ENCODE measurements around the gene NRIP1. TPM values are rescaled to one million over a fixed set of nuclear protein-coding genes. Genes with fewer than 3 reads are reported as not detected.

NRIP1 gene
- total RNA-seq, 4 donors from 2014 or later, result 37.2 to 86.3 (median 60.7) TPM

DNA sequence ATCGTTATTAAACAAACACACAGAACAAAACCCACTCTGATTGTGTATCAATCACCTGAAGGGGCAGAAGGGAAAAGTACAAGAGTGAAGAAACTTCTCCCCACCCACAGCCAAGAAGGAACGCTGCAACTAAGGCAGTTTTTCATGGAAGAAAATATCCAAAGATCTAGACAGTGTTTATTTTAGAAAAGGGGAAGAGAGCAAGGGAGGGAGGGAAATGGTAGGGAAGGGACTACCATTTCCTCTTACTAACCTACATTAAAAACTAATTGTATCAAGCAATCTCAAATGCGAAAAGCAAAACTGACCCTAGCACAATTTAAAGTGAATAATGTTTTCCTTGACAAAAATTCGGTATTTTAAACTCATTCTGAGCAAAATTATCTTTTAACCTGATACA lies 3.5 kb downstream of the NRIP1 start:
- DNase-seq (ENCODE audit: low spot score), result no peak
- no peak for ATAC-seq (ENCODE audit: low FRiP score)
- TF ChIP-seq, protein P1, sequence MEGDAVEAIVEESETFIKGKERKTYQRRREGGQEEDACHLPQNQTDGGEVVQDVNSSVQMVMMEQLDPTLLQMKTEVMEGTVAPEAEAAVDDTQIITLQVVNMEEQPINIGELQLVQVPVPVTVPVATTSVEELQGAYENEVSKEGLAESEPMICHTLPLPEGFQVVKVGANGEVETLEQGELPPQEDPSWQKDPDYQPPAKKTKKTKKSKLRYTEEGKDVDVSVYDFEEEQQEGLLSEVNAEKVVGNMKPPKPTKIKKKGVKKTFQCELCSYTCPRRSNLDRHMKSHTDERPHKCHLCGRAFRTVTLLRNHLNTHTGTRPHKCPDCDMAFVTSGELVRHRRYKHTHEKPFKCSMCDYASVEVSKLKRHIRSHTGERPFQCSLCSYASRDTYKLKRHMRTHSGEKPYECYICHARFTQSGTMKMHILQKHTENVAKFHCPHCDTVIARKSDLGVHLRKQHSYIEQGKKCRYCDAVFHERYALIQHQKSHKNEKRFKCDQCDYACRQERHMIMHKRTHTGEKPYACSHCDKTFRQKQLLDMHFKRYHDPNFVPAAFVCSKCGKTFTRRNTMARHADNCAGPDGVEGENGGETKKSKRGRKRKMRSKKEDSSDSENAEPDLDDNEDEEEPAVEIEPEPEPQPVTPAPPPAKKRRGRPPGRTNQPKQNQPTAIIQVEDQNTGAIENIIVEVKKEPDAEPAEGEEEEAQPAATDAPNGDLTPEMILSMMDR (IDR thresholded peaks at IDR 0.05), result no peak

DNA sequence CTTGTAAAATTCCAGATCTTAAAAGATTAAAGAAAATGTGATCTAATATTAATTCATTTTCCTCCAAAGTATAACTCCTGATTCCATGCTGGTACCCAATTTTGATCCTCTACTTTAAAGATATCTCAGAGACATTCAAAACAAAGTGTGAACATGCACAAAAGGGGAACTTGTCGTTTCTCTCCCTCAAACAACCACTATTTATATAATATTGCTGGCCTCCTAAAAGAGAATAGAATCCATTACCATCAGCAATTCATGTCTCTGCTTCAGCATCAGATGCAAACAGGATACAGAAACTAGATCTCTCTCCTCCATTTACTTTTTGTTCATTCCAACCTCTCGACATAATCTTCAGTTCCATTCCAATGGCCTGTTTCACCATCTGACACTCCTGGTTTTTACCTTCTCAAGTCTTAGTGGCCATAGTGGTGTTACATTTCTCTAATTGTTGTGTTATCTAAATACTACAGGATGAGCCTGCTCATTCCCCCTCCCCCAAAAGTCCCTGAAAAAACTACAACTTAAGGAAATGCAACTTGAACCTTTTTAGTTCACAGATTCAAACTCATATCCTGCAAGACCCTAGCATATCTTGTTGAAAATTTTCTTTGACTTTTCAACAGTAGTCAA lies 4.1 kb downstream of the NRIP1 start:
- DNase-seq (ENCODE audit: low spot score) (no peak), ATAC-seq (ENCODE audit: low FRiP score) (no peak)
- TF ChIP-seq, protein P1 (IDR thresholded peaks at IDR 0.05), result no peak

DNA sequence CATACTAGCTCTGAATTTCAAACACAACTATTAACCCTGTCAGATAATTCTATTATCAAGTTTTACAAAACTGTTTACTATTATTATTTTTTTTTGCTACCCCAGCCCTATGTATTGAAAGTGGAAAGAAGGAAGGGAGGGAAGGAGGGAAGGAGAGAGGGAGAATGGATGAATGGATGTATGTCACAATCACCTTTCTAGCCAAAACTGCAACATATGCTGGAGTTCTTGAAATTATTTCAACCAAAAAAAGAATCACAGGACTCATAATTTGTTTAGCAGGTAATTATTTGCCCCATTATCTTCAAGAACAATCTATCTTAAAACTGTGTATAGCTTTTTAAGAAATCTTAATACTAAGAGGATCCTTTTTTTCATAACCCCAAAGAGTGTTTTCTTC lies 5.4 kb downstream of the NRIP1 start:
- ATAC-seq (ENCODE audit: low FRiP score) (no peak), DNase-seq (ENCODE audit: low spot score) (no peak)
- TF ChIP-seq, protein P1 (IDR thresholded peaks at IDR 0.05), result no peak

DNA sequence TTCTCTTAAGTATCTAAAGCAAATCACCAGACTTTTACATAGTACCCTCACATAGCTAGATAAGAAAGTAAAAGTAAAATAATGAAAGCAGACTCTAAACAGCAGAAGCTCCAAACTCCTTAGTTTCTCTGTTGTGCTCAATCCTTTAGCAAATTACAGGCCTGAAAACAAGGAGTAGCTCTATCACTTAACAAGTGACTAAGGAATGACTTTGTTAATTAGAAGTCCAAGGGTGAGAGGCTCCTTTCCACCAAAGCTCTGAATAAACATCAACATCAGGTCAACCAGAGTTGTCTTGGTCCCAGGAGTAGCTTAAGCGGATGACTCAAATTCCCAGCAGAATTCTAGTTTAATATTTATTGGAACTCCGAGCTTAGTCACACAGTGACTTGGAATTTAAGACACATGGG lies 5.9 kb downstream of the NRIP1 start:
- TF ChIP-seq, protein P1 (IDR thresholded peaks at IDR 0.05), result no peak
- ATAC-seq (ENCODE audit: low FRiP score) (peak; percentile 36), DNase-seq (ENCODE audit: low spot score) (no peak)

DNA sequence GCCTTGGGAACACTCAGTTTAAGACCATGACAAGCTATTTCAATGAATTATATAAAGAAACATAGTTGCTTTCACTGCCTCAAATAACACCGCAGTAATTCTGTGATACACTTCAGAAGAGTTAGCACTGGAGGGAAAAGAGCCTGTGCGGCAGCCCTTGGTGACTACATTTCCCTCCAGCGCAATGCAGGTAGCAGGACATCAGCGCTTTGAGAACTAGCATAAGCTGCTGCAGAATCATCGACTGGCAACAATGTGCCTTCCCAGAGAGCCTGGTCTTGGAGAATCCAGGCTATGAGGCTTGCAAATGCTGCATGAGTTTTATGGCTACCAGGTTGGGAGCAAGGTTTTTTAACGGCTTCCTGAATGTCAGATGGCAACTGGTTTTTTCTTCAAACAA lies 7.5 kb downstream of the NRIP1 start:
- TF ChIP-seq, protein P1 (IDR thresholded peaks at IDR 0.05), result no peak
- ATAC-seq (ENCODE audit: low FRiP score) (no peak), DNase-seq (ENCODE audit: low spot score) (no peak)

DNA sequence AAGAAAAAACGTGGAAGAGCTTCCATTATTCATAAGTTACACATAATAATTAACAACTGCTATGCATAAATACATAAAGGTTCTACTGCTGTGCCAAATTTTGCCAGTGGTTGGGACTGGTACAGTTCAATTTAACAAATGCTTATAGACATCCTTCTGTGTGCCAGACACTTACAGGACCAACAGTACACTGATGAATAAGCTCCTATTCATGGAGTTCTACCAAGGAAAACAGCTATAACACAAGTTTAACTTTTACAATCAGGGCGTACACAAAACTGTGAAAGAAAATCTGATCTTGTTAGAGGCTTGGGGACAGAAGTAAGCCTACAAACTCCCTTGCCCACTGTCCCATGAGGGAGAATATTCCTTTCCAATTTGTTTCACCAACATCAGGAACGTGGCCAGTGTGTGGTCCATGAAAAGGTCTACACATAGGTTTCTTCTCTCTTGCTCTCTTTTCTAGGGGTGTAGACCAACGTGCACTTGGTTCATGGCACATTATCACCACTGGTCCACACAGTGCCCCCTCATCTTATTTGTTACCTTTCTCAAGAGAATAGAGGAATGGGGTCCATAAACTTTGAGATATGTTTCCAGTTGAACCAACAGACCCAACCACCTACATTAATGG lies 10.1 kb downstream of the NRIP1 start:
- ATAC-seq (ENCODE audit: low FRiP score), result no peak
- DNase-seq (ENCODE audit: low spot score), result no peak
- TF ChIP-seq, protein P1 (IDR thresholded peaks at IDR 0.05), result no peak

DNA sequence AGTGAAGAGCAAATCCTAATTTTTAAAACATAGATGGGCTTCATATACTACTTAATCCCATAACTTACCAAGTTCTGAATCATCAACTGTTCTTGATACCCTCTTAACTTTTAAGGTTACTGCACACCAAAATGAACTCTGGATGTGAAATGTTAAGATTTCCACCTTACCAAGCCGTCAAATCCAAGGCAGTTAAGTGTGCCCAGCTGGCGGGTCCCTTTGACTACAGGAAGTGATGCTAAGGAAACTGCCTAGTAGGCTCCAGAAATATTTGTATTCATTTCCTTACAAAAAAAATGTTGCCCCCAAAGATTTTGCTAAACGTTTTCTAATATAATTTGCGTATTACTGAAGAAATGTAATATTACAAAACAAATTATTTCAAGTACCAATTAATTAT lies 10.7 kb downstream of the NRIP1 start:
- TF ChIP-seq, protein P1 (IDR thresholded peaks at IDR 0.05), result no peak
- DNase-seq (ENCODE audit: low spot score), result no peak
- ATAC-seq (ENCODE audit: low FRiP score), result no peak
